Activated naive CD8-positive, alpha-beta T cell treated with anti-CD3 and anti-CD28 coated beads, Interleukin-2, amount 10 ng/mL, durations not matched to agents 7 days and 5 days (primary cell): ENCODE data around the gene SLC1A7. TPM values are rescaled to one million over a fixed set of nuclear protein-coding genes. Genes with fewer than 3 reads are reported as not detected.

Experiments
- ATAC-seq: fragments of 150-1000 bp; cut with Tn5 transposase; one replicate; pipeline ENCODE4 v1.10.0; 2021; ENCODE audit warnings: low read depth, moderate library complexity
- POLR2A ChIA-PET: fragments of 350-600 bp; sonication (Branson Sonifier 250); formaldehyde crosslinking; loops from one replicate; lab custom pipeline; 2021; ENCODE audit warnings: antibody characterized with exemption; lab: Charles Lee
- DNase-seq: peaks from one replicate; pipeline ENCODE4 v3.0.0; 2021
- H3K27ac Mint-ChIP-seq: one replicate; pipeline ENCODE4 v1.8.0; 2022; ENCODE audit warnings: mild to moderate bottlenecking, mixed read lengths
- H3K27me3 Mint-ChIP-seq: one replicate; pipeline ENCODE4 v1.8.0; 2022; ENCODE audit warnings: mild to moderate bottlenecking, moderate library complexity, mixed read lengths
- H3K36me3 Mint-ChIP-seq: one replicate; pipeline ENCODE4 v1.8.0; 2021; ENCODE audit warnings: mild to moderate bottlenecking, mixed read lengths
- H3K4me1 Mint-ChIP-seq: one replicate; pipeline ENCODE4 v1.8.0; 2021; ENCODE audit warnings: mixed read lengths
- H3K4me3 Mint-ChIP-seq: one replicate; pipeline ENCODE4 v1.8.0; 2022; ENCODE audit warnings: mild to moderate bottlenecking, moderate library complexity, mixed read lengths
- H3K9me3 Mint-ChIP-seq: one replicate; pipeline ENCODE4 v1.8.0; 2021; ENCODE audit warnings: mixed read lengths
- total RNA-seq, 2 experiments: library from RNA; stranded (reverse); gene quantifications; one replicate each; pipeline ENCODE4 v1.2.3, GENCODE V29; 2021

The SLC1A7 gene
- total RNA-seq, 2 experiments from 2014 or later: not detected

GRCh38 chr1:53073868-53074311, 68.5 kb downstream of the SLC1A7 start:
- Mint-ChIP-seq H3K4me3 (no peak overlapping the region), H3K4me1 (no peaks in the 10 kb centered on the region), H3K36me3 (no peaks in the 10 kb centered on the region), H3K27ac (no peak overlapping the region), H3K27me3 (no peaks in the 10 kb centered on the region), H3K9me3 (no peaks in the 10 kb centered on the region)
- DNase-seq: peak; percentile 15
- POLR2A ChIA-PET: no interaction called here
- no peak for ATAC-seq

DNA sequence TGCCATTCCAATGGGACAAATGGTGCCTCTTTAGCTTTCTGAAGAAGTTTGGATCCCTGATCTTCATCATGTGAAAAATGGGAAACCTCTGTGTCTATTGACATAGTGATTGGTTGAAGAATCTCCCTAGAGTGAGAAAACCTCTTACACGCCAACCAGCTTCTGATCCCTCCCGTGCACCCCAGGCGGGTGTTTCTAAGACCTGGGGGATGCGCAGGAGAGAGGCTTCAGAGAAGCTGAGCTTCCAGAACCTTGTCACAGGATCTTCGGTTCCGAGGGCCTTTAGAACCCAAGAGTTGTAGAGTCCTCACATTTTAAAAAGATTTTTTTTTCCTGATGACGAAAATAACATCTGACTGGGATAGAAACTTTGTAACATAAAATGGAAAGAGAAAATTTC, 69.2 kb downstream of the SLC1A7 start:
- Mint-ChIP-seq H3K27me3 (no peaks in the 10 kb centered on the region), H3K36me3 (no peaks in the 10 kb centered on the region), H3K4me1 (no peaks in the 10 kb centered on the region), H3K4me3 (no peak overlapping the region), H3K27ac (no peak overlapping the region), H3K9me3 (no peaks in the 10 kb centered on the region)
- DNase-seq: no peak
- POLR2A ChIA-PET: no interaction called here
- no peak for ATAC-seq

- H3K36me3 Mint-ChIP-seq: no peaks in the 10 kb centered on the region
- no peak overlapping the region for H3K27ac Mint-ChIP-seq
- H3K9me3 Mint-ChIP-seq: no peaks in the 10 kb centered on the region
- H3K4me3 Mint-ChIP-seq: no peak overlapping the region
- POLR2A ChIA-PET: no interaction called here
- ATAC-seq (no peak), DNase-seq (no peak)
- no peaks in the 10 kb centered on the region for H3K4me1 Mint-ChIP-seq
- no peaks in the 10 kb centered on the region for H3K27me3 Mint-ChIP-seq
Observed at GRCh38 chr1:53071915-53072314, 70.5 kb downstream of the SLC1A7 start.

GRCh38 chr1:53071167-53071865, 71.1 kb downstream of the SLC1A7 start:
- DNase-seq (peak; percentile 24), ATAC-seq (no peak)
- Mint-ChIP-seq H3K9me3 (no peaks in the 10 kb centered on the region), H3K27me3 (no peaks in the 10 kb centered on the region), H3K27ac (no peak overlapping the region), H3K4me3 (no peak overlapping the region), H3K4me1 (no peaks in the 10 kb centered on the region), H3K36me3 (no peaks in the 10 kb centered on the region)
- POLR2A ChIA-PET: no interaction called here

DNA sequence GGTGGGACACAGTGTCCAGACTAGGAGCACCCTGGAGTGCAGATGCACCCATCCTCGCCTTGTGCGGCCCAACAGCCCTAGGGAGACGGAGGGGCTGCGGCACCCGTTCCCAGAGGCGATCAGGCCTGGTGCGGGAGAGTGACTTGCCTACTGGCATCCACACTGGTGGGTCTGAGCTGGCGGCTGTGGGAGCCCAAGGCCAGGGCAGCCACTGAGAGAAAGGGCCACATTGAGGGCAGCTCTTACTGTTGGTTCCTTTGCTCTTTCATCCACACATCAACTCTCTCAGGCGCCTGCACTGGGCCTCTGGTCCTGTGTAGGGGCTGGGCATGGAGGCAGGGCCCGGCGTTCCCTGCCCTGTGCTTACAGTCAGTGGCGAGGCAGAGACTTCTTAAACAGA, 71.8 kb downstream of the SLC1A7 start:
- DNase-seq (peak; percentile 15), ATAC-seq (no peak)
- Mint-ChIP-seq H3K36me3 (no peaks in the 10 kb centered on the region), H3K4me1 (no peaks in the 10 kb centered on the region), H3K27me3 (no peaks in the 10 kb centered on the region), H3K4me3 (no peak overlapping the region), H3K9me3 (no peaks in the 10 kb centered on the region), H3K27ac (no peak overlapping the region)
- POLR2A ChIA-PET: no interaction called here

DNA sequence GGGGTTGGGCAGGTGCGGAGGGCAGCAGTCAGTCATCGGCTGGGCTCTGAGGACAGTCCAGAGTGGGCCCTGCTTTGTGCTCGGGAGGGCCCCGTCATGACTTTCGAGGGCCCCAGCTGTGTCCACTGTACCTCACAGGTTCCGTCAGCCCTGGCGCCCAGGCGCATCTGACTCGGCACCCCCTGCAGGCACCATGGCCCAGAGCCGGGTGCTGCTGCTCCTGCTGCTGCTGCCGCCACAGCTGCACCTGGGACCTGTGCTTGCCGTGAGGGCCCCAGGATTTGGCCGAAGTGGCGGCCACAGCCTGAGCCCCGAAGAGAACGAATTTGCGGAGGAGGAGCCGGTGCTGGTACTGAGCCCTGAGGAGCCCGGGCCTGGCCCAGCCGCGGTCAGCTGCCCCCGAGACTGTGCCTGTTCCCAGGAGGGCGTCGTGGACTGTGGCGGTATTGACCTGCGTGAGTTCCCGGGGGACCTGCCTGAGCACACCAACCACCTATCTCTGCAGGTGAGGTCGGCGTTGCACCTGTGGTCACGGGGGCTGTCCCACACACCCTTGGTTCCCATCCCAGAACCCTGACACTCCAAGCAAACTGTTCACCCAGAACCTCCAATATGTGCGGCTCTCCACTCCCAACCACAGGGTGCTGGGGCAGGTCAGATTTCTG, 72.6 kb downstream of the SLC1A7 start:
- no peaks in the 10 kb centered on the region for H3K9me3 Mint-ChIP-seq
- POLR2A ChIA-PET: no interaction called here
- H3K36me3 Mint-ChIP-seq: no peaks in the 10 kb centered on the region
- peaks cover 4% of the 10 kb centered on the region for H3K27me3 Mint-ChIP-seq
- DNase-seq: peak; percentile 17
- no peak for ATAC-seq
- H3K27ac Mint-ChIP-seq: no peak overlapping the region
- H3K4me3 Mint-ChIP-seq: no peak overlapping the region
- H3K4me1 Mint-ChIP-seq: no peaks in the 10 kb centered on the region

DNA sequence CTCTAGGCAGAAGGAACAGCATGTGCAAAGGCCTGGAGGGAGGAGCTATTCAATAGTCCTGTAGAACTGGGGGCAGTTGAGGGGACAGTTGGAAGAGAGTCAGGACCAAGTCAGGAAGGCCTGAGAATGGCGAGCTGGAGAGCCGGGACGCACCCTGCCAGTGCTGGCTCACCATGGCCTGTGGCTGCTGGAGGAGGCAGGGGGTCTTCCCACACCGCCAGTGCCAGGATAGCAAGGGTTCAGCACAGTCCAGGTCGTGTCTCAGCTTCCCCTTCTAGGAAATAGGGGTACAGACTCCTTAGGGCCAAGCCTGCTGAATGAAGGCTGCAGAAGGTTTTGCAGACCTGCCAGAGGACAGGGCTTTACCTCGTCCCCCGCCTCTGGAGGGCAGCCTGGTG, 73.2 kb downstream of the SLC1A7 start:
- H3K36me3 Mint-ChIP-seq: no peaks in the 10 kb centered on the region
- ATAC-seq (no peak), DNase-seq (peak; percentile 15)
- H3K9me3 Mint-ChIP-seq: no peaks in the 10 kb centered on the region
- no peak overlapping the region for H3K4me3 Mint-ChIP-seq
- peaks cover 8% of the 10 kb centered on the region for H3K27me3 Mint-ChIP-seq
- H3K27ac Mint-ChIP-seq: no peak overlapping the region
- no peaks in the 10 kb centered on the region for H3K4me1 Mint-ChIP-seq
- POLR2A ChIA-PET: no interaction called here

DNA sequence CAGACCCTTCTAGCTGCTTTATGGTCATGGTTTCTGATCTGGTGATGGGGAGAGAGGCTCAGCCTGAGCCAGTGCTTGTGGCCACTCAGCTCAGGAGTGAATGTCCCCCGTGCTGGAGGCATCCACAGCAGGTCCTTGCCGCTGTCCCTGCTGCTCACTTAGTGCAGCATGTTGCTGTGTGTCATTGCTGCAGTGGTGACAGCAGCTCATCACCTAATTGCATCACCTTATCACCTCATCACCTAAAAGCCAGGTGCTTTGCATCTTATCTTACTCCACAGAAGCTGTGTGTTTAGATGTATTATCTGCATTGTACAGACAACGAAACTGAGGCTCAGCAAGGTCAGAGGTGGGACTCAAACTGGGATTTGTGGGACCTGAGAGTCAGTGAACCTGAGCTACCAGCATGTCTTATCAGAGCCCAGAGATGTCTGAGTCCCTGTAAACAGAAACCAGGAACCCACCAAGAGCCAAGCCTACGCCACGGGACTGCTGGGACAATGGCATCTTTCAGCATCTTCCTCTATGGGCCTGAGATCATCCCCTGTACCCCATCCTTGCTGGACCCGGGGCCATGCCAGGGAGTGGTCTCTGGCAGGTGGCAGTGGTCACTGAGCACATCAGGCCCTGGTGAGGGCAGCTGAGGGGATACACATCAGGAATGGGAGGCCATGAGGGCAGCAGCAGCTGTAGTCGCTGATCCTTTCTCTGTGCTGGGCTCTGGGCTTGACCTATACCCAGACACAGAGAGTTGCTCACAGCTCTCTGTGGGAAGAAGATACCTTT, 73.9 kb downstream of the SLC1A7 start:
- no peak for DNase-seq
- POLR2A ChIA-PET: interaction anchor here (0.9 kb wide), 1 partner anchor 147 kb away, joined by 3 read pairs; the partner anchor contains the start of gene ECHDC2
- ATAC-seq: no peak
- Mint-ChIP-seq H3K27ac (no peak overlapping the region), H3K9me3 (no peaks in the 10 kb centered on the region), H3K4me3 (no peak overlapping the region), H3K4me1 (no peaks in the 10 kb centered on the region), H3K27me3 (peaks cover 16% of the 10 kb centered on the region), H3K36me3 (no peaks in the 10 kb centered on the region)

DNA sequence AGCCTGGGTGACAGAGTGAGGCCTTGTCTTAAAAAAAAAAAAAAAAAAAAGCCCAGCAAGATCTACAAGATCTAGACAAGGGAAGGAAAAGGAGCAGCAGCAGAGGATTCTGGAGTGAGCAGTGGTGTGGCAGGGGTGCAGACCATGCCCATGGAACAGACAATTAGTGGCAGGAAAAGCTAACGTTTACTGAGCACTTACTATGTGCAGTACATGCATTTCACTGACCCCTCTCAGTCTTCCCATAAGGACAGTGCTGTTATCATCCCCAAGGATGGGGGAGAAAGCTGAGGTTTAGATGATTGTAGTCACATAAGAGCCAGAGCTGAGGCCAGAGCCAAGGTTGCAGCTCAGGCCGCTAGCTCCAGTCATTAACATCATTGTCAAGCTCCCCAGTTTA, 74.6 kb downstream of the SLC1A7 start:
- H3K4me1 Mint-ChIP-seq: no peaks in the 10 kb centered on the region
- H3K4me3 Mint-ChIP-seq: no peak overlapping the region
- peaks cover 22% of the 10 kb centered on the region for H3K27me3 Mint-ChIP-seq
- DNase-seq (no peak), ATAC-seq (no peak)
- H3K9me3 Mint-ChIP-seq: no peaks in the 10 kb centered on the region
- no peak overlapping the region for H3K27ac Mint-ChIP-seq
- H3K36me3 Mint-ChIP-seq: no peaks in the 10 kb centered on the region
- POLR2A ChIA-PET: interaction anchor here (0.6 to 0.9 kb wide), 2 partner anchors 146 to 704 kb away, joined by 3 to 4 read pairs; partner anchors contain the start of gene ECHDC2

DNA sequence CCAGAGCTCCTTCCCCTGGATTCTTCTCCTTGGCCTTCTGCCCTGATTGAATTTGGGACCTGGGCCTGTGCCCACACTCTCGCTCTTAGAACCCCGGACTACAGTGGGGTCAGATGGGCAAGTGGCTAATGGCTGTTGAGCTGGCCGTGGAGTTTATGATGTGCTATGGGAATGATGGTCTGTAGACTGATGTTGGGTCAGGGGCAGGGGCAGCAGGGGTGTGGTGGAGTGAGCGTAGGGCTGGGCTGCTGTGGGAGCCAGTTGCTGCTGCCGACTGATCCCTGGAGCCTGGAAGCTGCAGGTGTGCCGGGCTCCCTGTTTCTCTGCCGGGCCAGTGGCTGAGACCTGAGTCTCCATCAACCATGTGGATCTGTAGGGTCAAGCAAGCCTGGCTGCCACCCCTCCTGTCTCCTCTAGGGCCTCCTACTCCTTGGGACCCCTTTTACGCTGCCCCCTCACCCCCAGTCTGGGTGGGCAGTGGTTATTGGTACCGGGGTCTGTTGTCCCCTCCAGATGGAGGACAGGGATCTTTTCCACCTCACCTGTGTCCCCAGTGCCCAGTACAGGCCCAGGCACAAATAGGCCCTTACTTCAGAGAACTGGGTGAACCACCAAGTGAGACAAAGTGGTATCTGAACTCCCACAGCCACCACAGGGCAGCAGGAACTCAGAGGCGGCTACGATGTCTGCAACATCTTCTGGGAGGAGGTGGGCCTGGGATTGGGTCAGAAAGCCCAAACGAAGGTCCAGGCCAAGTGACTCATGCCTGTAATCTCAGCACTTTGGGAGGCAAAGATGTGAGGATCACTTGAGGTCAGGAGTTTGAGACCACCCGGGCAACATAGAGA, 75.3 kb downstream of the SLC1A7 start:
- ATAC-seq (no peak), DNase-seq (no peak)
- Mint-ChIP-seq H3K36me3 (no peaks in the 10 kb centered on the region), H3K27me3 (peaks cover 25% of the 10 kb centered on the region), H3K4me1 (no peaks in the 10 kb centered on the region), H3K9me3 (no peaks in the 10 kb centered on the region), H3K27ac (no peak overlapping the region), H3K4me3 (no peak overlapping the region)
- POLR2A ChIA-PET: interaction anchor here (0.6 to 0.9 kb wide), 2 partner anchors 145 to 704 kb away, joined by 3 to 4 read pairs; partner anchors contain the start of gene ECHDC2

GRCh38 chr1:53066488-53066887, 76.0 kb downstream of the SLC1A7 start:
- Mint-ChIP-seq H3K27ac (no peak overlapping the region), H3K4me3 (no peak overlapping the region), H3K36me3 (no peaks in the 10 kb centered on the region), H3K9me3 (no peaks in the 10 kb centered on the region), H3K27me3 (peaks cover 28% of the 10 kb centered on the region), H3K4me1 (no peaks in the 10 kb centered on the region)
- POLR2A ChIA-PET: no interaction called here
- DNase-seq: no peak
- ATAC-seq: no peak

GRCh38 chr1:53065391-53065790, 77.0 kb downstream of the SLC1A7 start:
- H3K9me3 Mint-ChIP-seq: no peaks in the 10 kb centered on the region
- H3K27ac Mint-ChIP-seq: no peak overlapping the region
- ATAC-seq: no peak
- no peaks in the 10 kb centered on the region for H3K36me3 Mint-ChIP-seq
- DNase-seq: no peak
- no peaks in the 10 kb centered on the region for H3K4me1 Mint-ChIP-seq
- H3K4me3 Mint-ChIP-seq: no peak overlapping the region
- POLR2A ChIA-PET: no interaction called here
- H3K27me3 Mint-ChIP-seq: peaks cover 39% of the 10 kb centered on the region
